HG03103 (cell line): Measurements from ENCODE around the gene LYPLA2.
A peak's percentile ranks its signal among the peaks of the same experiment; 100 is the strongest.

ENCODE experiments used
- ATAC-seq: cut with Tn5 transposase; IDR thresholded peaks from one replicate; pipeline ENCODE4 v1.9.1; 2021; ENCODE audit warnings: low read depth; ENCODE audit not compliant: unreplicated experiment

LYPLA2 gene

GRCh38 chr1:23790696-23791515 lies at the start of gene LYPLA2:
Gene LYPLA2 (plus strand): TSS chr1:23791145. CDS start chr1:23792683, 1,538 bp downstream.
- peak; percentile 80 for ATAC-seq

GRCh38 chr1:23741609-23742008 lies 49.3 kb upstream of the LYPLA2 start:
- no peak for ATAC-seq

DNA sequence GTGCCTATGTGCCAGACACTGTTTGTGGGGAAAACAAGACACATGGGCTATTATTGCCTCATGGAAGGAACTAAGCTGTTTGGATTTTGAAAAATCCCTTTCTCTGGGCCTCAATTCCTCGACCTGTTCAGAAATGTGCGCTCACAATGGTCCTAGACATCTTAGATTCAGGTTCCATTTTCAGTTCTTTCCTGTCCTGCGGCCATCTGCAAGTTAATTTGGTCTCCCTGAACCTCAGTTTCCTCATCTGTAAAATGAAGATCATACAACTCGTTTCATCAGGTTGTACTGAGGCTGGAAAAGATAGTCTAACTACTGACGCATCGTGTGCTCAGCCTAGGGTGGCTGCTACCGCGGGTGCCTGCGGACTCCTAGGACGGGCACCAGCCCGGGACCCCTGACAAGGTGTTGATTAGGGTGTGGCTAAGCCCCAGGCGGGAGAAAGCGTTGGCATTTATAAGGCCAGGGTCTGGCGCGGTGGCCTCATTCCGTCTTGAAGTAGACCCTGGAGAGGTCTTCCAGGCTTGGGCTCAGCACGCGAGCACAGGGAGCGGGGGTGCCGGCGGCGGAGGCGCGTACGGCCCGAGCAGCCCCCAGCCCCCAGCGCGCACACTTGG lies 48.2 kb upstream of the LYPLA2 start:
- peak; percentile 25 for ATAC-seq

- ATAC-seq: peak; percentile 64
Measured at GRCh38 chr1:23743287-23744152, 47.4 kb upstream of the LYPLA2 start, which contains the start of gene ELOA. Gene ELOA (plus strand): TSS chr1:23743471. CDS start chr1:23743504, 33 bp downstream.

DNA sequence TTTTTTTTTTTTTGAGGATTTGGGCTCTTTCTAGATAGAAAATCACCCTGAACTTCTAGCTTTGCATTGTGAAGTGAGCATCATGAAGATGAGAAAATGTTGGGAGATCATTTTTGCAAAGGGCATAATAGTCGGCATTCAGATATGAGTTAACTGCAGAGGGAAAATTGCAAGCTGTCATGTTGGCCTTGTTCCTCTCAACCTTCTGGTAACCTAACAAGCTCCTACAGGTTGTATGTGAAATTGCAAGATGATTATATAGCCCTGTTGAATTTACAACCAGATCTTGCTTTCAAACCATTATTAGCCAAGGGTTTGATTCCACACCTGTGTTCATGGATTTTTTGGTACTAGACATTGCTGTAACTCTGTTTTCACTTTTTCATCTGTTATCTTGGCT lies 45.4 kb upstream of the LYPLA2 start:
- ATAC-seq: no peak

GRCh38 chr1:23748016-23748415 lies 42.9 kb upstream of the LYPLA2 start:
- no peak for ATAC-seq

GRCh38 chr1:23751050-23751814 lies 39.7 kb upstream of the LYPLA2 start:
- no peak for ATAC-seq

GRCh38 chr1:23751815-23752200 lies 39.1 kb upstream of the LYPLA2 start:
- no peak for ATAC-seq

DNA sequence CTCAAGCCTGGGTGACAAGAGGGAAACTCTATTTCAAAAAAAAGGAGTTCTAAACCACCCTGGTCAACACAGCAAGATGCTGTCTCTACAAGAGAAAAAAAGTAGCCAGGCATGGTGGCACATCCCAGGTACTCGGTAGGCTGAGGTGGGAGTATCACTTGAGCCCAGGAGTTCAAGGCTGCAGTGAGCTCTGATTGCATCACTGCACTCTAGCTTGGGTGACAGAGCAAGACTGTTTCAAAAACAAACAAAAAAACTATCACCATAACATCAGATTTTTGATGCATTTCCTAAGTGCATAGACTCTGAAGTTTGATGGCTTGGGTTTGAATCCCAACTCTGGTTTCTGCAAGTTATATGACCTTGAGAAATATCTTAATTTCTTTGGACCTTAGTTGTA lies 38.0 kb upstream of the LYPLA2 start:
- no peak for ATAC-seq

DNA sequence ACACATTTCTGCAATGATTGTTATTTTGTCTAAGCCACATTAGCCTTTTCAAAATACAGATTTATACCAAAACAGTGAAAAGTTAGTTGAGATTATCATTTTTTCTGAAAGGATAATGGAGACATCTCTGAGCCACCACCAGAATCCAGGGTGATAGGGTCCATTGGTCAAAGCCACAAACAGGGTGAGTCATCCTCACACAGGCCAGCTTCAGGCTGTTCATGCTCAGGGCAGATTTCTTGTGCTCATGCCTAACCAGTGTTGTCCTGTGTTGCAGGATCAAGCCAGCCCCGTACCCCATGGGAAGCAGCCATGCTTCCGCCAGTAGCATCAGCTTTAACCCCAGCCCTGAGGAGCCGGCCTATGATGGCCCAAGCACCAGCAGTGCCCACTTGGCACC lies 34.3 kb upstream of the LYPLA2 start:
- no peak for ATAC-seq

DNA sequence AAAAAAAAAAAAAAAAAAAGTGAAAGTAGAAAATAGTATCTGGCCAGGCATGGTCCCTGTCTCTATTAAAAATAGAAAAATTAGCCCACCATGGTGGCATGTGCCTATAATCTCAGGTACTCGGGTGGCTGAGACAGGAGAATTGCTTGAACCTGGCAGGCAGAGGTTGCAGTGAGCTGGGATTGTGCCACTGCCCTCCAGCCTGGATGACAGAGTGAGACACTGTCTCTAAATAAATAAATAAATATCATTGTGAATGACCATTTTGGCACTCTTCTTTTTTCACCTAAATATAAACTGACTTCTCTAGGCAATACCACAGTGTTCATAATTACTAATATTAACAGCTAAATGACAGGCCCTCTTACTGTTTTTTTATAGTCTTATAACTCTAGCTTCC lies 33.1 kb upstream of the LYPLA2 start:
- ATAC-seq: no peak

DNA sequence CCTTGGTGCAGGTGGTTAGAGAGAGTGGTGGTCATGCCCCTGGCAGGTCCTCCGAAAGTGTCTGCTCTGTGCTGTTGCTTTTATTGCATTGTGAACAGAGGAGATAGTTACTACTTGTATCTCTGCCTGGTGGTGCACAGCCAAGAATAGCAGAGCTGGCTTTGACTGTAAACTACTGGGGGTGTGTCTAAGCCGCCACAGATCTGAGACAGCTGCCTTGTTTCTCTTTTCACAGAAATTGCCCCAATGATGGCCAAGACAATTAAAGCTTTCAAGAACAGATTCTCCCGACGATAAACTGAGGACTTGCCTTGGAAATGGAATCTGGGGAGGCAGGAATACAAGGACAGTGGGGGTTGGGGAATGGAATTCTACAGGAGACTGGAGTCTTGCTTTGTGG lies 31.7 kb upstream of the LYPLA2 start:
- no peak for ATAC-seq

- no peak for ATAC-seq
Measured at GRCh38 chr1:23763041-23763577, 27.8 kb upstream of the LYPLA2 start.

GRCh38 chr1:23768733-23769132 lies 22.2 kb upstream of the LYPLA2 start:
- no peak for ATAC-seq

GRCh38 chr1:23772049-23772853 lies 18.7 kb upstream of the LYPLA2 start:
- peak; percentile 52 for ATAC-seq

DNA sequence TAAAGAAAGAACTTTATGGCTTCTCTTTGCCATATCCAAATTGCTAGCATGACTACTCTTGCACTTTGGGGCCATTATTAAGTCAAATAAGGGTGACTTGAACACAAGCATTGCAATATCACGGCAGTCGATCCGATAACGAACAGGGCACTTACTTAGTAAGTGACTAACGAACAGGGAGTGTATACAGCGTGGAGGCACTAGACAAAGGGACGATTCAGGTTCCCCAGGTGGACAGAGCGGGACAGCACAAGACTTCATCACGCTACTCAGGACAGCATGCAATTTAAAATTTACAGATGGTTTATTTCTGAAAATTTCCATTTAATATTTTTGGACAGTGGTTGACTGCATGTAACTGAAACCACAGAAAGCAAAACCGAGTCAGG lies 18.1 kb upstream of the LYPLA2 start:
- no peak for ATAC-seq

GRCh38 chr1:23774174-23774880 lies 16.6 kb upstream of the LYPLA2 start:
- ATAC-seq: no peak

GRCh38 chr1:23776217-23776616 lies 14.7 kb upstream of the LYPLA2 start:
- no peak for ATAC-seq
